Measurements from ENCODE around the gene PACRG.

DNA sequence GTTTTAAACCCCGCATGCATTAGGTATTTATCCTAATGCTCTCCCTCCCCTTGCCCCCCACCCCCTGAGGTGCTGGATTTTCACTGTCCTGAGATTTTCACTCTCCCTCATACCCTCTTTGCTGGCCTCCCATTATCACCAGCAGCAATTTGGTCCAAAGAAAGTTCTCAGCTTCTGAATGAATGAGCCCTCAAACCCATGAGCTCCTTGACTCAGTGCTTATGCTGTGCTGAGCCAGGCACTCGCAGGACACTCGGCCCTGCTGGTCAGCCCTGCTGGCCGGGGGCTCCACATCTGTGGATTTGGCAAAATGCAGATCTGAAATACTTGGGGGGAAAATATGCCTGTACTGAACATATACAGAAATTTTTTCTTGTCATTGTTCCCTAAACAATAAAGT, 533.6 kb downstream of the PACRG start:
- TF ChIP-seq, protein P1, sequence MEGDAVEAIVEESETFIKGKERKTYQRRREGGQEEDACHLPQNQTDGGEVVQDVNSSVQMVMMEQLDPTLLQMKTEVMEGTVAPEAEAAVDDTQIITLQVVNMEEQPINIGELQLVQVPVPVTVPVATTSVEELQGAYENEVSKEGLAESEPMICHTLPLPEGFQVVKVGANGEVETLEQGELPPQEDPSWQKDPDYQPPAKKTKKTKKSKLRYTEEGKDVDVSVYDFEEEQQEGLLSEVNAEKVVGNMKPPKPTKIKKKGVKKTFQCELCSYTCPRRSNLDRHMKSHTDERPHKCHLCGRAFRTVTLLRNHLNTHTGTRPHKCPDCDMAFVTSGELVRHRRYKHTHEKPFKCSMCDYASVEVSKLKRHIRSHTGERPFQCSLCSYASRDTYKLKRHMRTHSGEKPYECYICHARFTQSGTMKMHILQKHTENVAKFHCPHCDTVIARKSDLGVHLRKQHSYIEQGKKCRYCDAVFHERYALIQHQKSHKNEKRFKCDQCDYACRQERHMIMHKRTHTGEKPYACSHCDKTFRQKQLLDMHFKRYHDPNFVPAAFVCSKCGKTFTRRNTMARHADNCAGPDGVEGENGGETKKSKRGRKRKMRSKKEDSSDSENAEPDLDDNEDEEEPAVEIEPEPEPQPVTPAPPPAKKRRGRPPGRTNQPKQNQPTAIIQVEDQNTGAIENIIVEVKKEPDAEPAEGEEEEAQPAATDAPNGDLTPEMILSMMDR (IDR thresholded peaks at IDR 0.05), result no peak
- TF ChIP-seq POLR2A (IDR thresholded peaks at IDR 0.05), result no peak
